Measurements from ENCODE around the gene LYZ. TPM values are rescaled to one million over a fixed set of nuclear protein-coding genes. Genes with fewer than 3 reads are reported as not detected.

The LYZ gene
- total RNA-seq, 1 donor, result 8.3 TPM

- Histone ChIP-seq H4K20me1 (ENCODE audit: insufficient read depth, low read length) (no peaks in the 10 kb centered on the region), H3K79me2 (ENCODE audit: insufficient read depth, low read length) (no peaks in the 10 kb centered on the region), H2AFZ (ENCODE audit: low read length) (peak overlapping the region; percentile 63), H3K4me2 (ENCODE audit: insufficient read depth, low read length) (no peak overlapping the region), H3K27me3 (ENCODE audit: insufficient read depth, low read length) (no peaks in the 10 kb centered on the region), H3K36me3 (ENCODE audit: insufficient read depth, low read length) (no peaks in the 10 kb centered on the region), H3K27ac (ENCODE audit: low read depth, low read length) (peak overlapping the region; percentile 36), H3K4me1 (ENCODE audit: insufficient read depth, low read length) (peaks cover 38% of the 10 kb centered on the region), H3K9me3 (ENCODE audit: low read depth, low read length) (peaks cover 3% of the 10 kb centered on the region), H3K4me3 (ENCODE audit: insufficient read depth, low read length) (no peak overlapping the region)
- DNase-seq (ENCODE audit: insufficient read length, low spot score, missing footprints), result no peak
- no peak for TF ChIP-seq CTCF (IDR thresholded peaks at IDR 0.05; ENCODE audit: extremely low read depth, low read depth, low read length)
These were observed 53.8 kb downstream of the LYZ start for GRCh38 chr12:69401940-69402339.

Small RNAs within 50 kb of the gene (small RNA-seq; reads per million reads assigned to genes)
- not detected for gene RN7SL804P

Other genes starting within 250 kb of the LYZ start
- gene CPSF6, start 108.8 kb upstream of the LYZ start, total RNA-seq, result 23.9 and 24.5 TPM in 2 replicates
- gene YEATS4, start 11.4 kb downstream of the LYZ start, total RNA-seq, result 20.3 and 24.5 TPM in 2 replicates
- gene FRS2, start 122.0 kb downstream of the LYZ start, total RNA-seq, result 64.4 and 64.8 TPM in 2 replicates
- gene CCT2, start 237.1 kb downstream of the LYZ start, total RNA-seq, result 187 and 210 TPM in 2 replicates